Small intestine (tissue), 7 donors: ENCODE measurements around the gene PRDX1. TPM values are rescaled to one million over a fixed set of nuclear protein-coding genes. Genes with fewer than 3 reads are reported as not detected.
A peak's percentile ranks its signal among the peaks of the same experiment; 100 is the strongest.
"Not testable (repeated sequence)": the region's sequence is repeated elsewhere in the genome, so short reads cannot be mapped to it uniquely, and the experiment has no call there.

Experiments
- DNase-seq, 2 donors: peaks; one replicate each; pipeline versions ENCODE4 v3.0.0 to v3.0.0-alpha.2; 2013
- FAIRE-seq: peaks from 2 replicates; lab custom pipeline; 2012; peaks lifted over from hg19 to GRCh38; lab: Jason Lieb, UNC
- H3K27ac ChIP-seq, 3 donors: one replicate each; pipeline ENCODE4 v1.5.1; 2013; ENCODE audit warnings: low read length in 2 of 3, mild to moderate bottlenecking in 2 of 3, control low read depth in 1 of 3, inconsistent platforms in 1 of 3, low read depth in 1 of 3, moderate library complexity in 1 of 3
- H3K27me3 ChIP-seq, 3 donors: one replicate each; pipeline ENCODE4 v1.6.1; 2013; ENCODE audit warnings: low read length in 3 of 3, inconsistent platforms in 1 of 3; ENCODE audit not compliant: control insufficient read depth in 3 of 3, insufficient read depth in 3 of 3
- H3K36me3 ChIP-seq, 3 donors: one replicate each; pipeline ENCODE4 v1.6.1; 2013; ENCODE audit warnings: low read length in 3 of 3, inconsistent platforms in 1 of 3, low read depth in 1 of 3, mild to moderate bottlenecking in 1 of 3, moderate library complexity in 1 of 3; ENCODE audit not compliant: control insufficient read depth in 3 of 3, insufficient read depth in 2 of 3
- H3K4me1 ChIP-seq, 3 donors: one replicate each; pipeline ENCODE4 v1.6.1; 2013; ENCODE audit warnings: low read length in 2 of 3, inconsistent platforms in 1 of 3, low read depth in 1 of 3, mild to moderate bottlenecking in 1 of 3, moderate library complexity in 1 of 3; ENCODE audit not compliant: control insufficient read depth in 3 of 3, insufficient read depth in 2 of 3
- H3K4me3 ChIP-seq, 3 donors: one replicate each; pipeline ENCODE4 v1.5.1; 2013; ENCODE audit warnings: low read length in 3 of 3, control low read depth in 1 of 3, inconsistent platforms in 1 of 3, low read depth in 1 of 3, mild to moderate bottlenecking in 1 of 3, moderate library complexity in 1 of 3
- H3K9me3 ChIP-seq, 2 donors: one replicate each; pipeline ENCODE4 v1.6.1; 2013; ENCODE audit warnings: low read depth in 1 of 2, low read length in 1 of 2; ENCODE audit not compliant: control insufficient read depth in 2 of 2, insufficient read depth in 1 of 2
- WGBS, 3 donors: extraction: QIAGEN DNeasy Blood & Tissue Kit; methylation state at CpG; one replicate each; pipeline ENCODE4 v1.1.7; 2013; 5-methylcytosine and 5-hydroxymethylcytosine counted together
- polyA plus RNA-seq, 4 donors: library from polyadenylated mRNA; stranded (reverse) in 3 of 4; unstranded in 1 of 4; fragments of 200-250 nt in 3 of 4; fragments of 120-200 nt in 1 of 4; gene quantifications; one replicate each; pipeline versions ENCODE4 v1.2.1 to v1.2.3, GENCODE V29; 2013
- donor health status: healthy with polysubstance abuse.
- donor health status: control.
- donor health status: control.
- donor health status: Bipolar disorder and iron deficiency.
- donor health status: healthy.

Gene PRDX1
- polyA plus RNA-seq, 4 donors: 222 to 1,200 (median 780) TPM

GRCh38 chr1:45530632-45531135 lies 9.0 kb upstream of the PRDX1 start:
- Histone ChIP-seq H3K4me3 (no peak overlapping the region), H3K9me3 (no peaks in the 10 kb centered on the region), H3K4me1 (no peaks in the 10 kb centered on the region), H3K27me3 (no peaks in the 10 kb centered on the region), H3K36me3 (no peaks in the 10 kb centered on the region), H3K27ac (no peak overlapping the region)
- WGBS, 3 donors: 96 to 99% (median 97%) methylated on average over 11 of the region's 11 CpGs
- FAIRE-seq (no peak), DNase-seq (no peak)

GRCh38 chr1:45526135-45526644 lies 4.5 kb upstream of the PRDX1 start:
- H3K27ac ChIP-seq: peak overlapping the region in 1 of 3 donors; percentile 15
- DNase-seq (peak in 1 of 2 donors; percentile 72), FAIRE-seq (no peak)
- H3K27me3 ChIP-seq: no peaks in the 10 kb centered on the region
- H3K9me3 ChIP-seq: no peaks in the 10 kb centered on the region
- 82 to 100% (median 100%) methylated on average over 1 of the region's 1 CpG for WGBS, 3 donors
- peaks cover 0 to 7% (median 0%) of the 10 kb centered on the region in 3 donors for H3K4me1 ChIP-seq
- H3K36me3 ChIP-seq: no peaks in the 10 kb centered on the region
- no peak overlapping the region for H3K4me3 ChIP-seq

- not testable (repeated sequence) for H3K9me3 ChIP-seq, FAIRE-seq, H3K36me3 ChIP-seq, H3K27ac ChIP-seq, H3K27me3 ChIP-seq, H3K4me3 ChIP-seq, DNase-seq, H3K4me1 ChIP-seq
- 88% methylated on average over 10 of the region's 10 CpGs for WGBS, 3 donors
These were observed 2.3 kb upstream of the PRDX1 start for GRCh38 chr1:45523975-45524374.

- not testable (repeated sequence) for H3K27ac ChIP-seq, H3K27me3 ChIP-seq, H3K4me3 ChIP-seq, H3K9me3 ChIP-seq, DNase-seq, H3K36me3 ChIP-seq, H3K4me1 ChIP-seq, FAIRE-seq
- WGBS, 3 donors: 64 to 76% (median 74%) methylated on average over 2 of the region's 2 CpGs
These were observed 1.8 kb upstream of the PRDX1 start for GRCh38 chr1:45523516-45523915.

GRCh38 chr1:45522324-45523104 lies 830 bp upstream of the PRDX1 start:
- H3K27me3 ChIP-seq: no peaks in the 10 kb centered on the region
- peaks cover 0 to 7% (median 0%) of the 10 kb centered on the region in 3 donors for H3K4me1 ChIP-seq
- 78 to 79% (median 78%) methylated on average over 21 of the region's 21 CpGs for WGBS, 3 donors
- H3K4me3 ChIP-seq: peak overlapping the region in 2 of 3 donors; percentile 79 to 97
- FAIRE-seq (no peak), DNase-seq (no peak)
- peak overlapping the region; percentile 83 to 92 (median 89) for H3K27ac ChIP-seq
- peaks cover 0 to 8% (median 2%) of the 10 kb centered on the region in 3 donors for H3K36me3 ChIP-seq
- H3K9me3 ChIP-seq: no peaks in the 10 kb centered on the region

GRCh38 chr1:45519774-45520173 lies 1.9 kb downstream of the PRDX1 start:
- Histone ChIP-seq H3K36me3 (peaks cover 4 to 21% (median 6%) of the 10 kb centered on the region in 3 donors), H3K4me3 (peak overlapping the region in 1 of 3 donors; percentile 79), H3K4me1 (peaks cover 0 to 22% (median 2%) of the 10 kb centered on the region in 3 donors)
- WGBS, 3 donors: 67 to 82% (median 80%) methylated on average over 16 of the region's 16 CpGs
- not testable (repeated sequence) for H3K27ac ChIP-seq, H3K27me3 ChIP-seq, DNase-seq, FAIRE-seq, H3K9me3 ChIP-seq

GRCh38 chr1:45518910-45519309 lies 2.8 kb downstream of the PRDX1 start:
- Histone ChIP-seq H3K9me3 (no peaks in the 10 kb centered on the region), H3K27me3 (no peaks in the 10 kb centered on the region), H3K4me3 (peak overlapping the region in 1 of 3 donors; percentile 24), H3K36me3 (peaks cover 4 to 29% (median 10%) of the 10 kb centered on the region in 3 donors), H3K4me1 (peaks cover 0 to 31% (median 2%) of the 10 kb centered on the region in 3 donors), H3K27ac (no peak overlapping the region)
- 6 to 21% (median 9%) methylated on average over 1 of the region's 1 CpG for WGBS, 3 donors
- DNase-seq (no peak), FAIRE-seq (no peak)

- H3K36me3 ChIP-seq: peaks cover 7 to 33% (median 10%) of the 10 kb centered on the region in 3 donors
- FAIRE-seq, H3K4me3 ChIP-seq, H3K9me3 ChIP-seq, H3K27me3 ChIP-seq, DNase-seq, H3K27ac ChIP-seq: not testable (repeated sequence)
- H3K4me1 ChIP-seq: peaks cover 0 to 36% (median 2%) of the 10 kb centered on the region in 3 donors
- 74 to 100% (median 93%) methylated on average over 2 to 4 of the region's 4 CpGs for WGBS, 3 donors
These were observed 3.3 kb downstream of the PRDX1 start for GRCh38 chr1:45518366-45518765.
